Adrenal gland (tissue), 12 donors: Measurements from ENCODE around the gene AK4. TPM values are rescaled to one million over a fixed set of nuclear protein-coding genes. Genes with fewer than 3 reads are reported as not detected.

ENCODE experiments used
- DNase-seq, 7 donors: peaks; one replicate each; pipeline ENCODE4 v3.0.0-alpha.2; 2019 to 2020
- H3K27ac ChIP-seq, 5 donors: fragments of 200-600 bp; sonication (generic) in 4 of 5; 1 replicate in 3 of 5; 2 replicates in 2 of 5; pipeline versions ENCODE4 v1.5.1 to v1.8.0; 2016 to 2020; ENCODE audit warnings: mild to moderate bottlenecking in 1 of 5
- H3K27me3 ChIP-seq: fragments of 200-600 bp; 2 replicates; pipeline ENCODE4 v1.8.0; 2021
- H3K36me3 ChIP-seq, 2 donors: fragments of 200-600 bp; replicated peaks in 1 of 2; 1 replicate in 1 of 2; 2 replicates in 1 of 2; pipeline versions ENCODE4 v1.5.1 to v1.8.0; 2018 to 2022
- H3K4me1 ChIP-seq, 2 donors: fragments of 200-600 bp; replicated peaks in 1 of 2; 1 replicate in 1 of 2; 2 replicates in 1 of 2; pipeline versions ENCODE4 v1.5.1 to v1.8.0; 2018 to 2021
- H3K4me3 ChIP-seq, 4 donors: fragments of 200-600 bp; sonication (generic) in 3 of 4; one replicate each; pipeline ENCODE4 v1.5.1; 2016 to 2018
- H3K9me3 ChIP-seq, 3 donors: fragments of 200-600 bp; sonication (generic) in 1 of 3; replicated peaks in 1 of 3; 1 replicate in 2 of 3; 2 replicates in 1 of 3; pipeline versions ENCODE4 v1.5.1 to v1.8.0; 2016 to 2021
- POLR2A ChIP-seq, 2 donors: fragments of 450-650 bp; IDR thresholded peaks; one replicate each; pipeline ENCODE4 v1.6.1; 2017; ENCODE audit warnings: antibody characterized with exemption in 2 of 2, mild to moderate bottlenecking in 2 of 2, moderate library complexity in 1 of 2
- WGBS, 4 donors: extraction: QIAGEN DNeasy Blood & Tissue Kit in 2 of 4; methylation state at CpG; one replicate each; pipeline versions ENCODE4 v1.1.5 to v1.1.7; 2013 to 2017; 5-methylcytosine and 5-hydroxymethylcytosine counted together
- intact Hi-C, 2 donors: fragments of 100-400 bp; cut with DNase I; formaldehyde crosslinking; loops; one replicate each; pipeline versions ENCODE4 v1.14.1 to v1.15.0; 2022 to 2023
- polyA plus RNA-seq, 3 donors: library from polyadenylated mRNA; stranded (reverse); fragments of 200-250 nt in 2 of 3; fragments of 350-450 nt in 1 of 3; fragmentation: Illumina TruSeq in 1 of 3; extraction: RNeasy Lipid Tissue Mini Kit (QIAGEN cat#74804) in 1 of 3; gene quantifications; one replicate each; pipeline ENCODE4 v1.2.3, GENCODE V29; 2013 to 2014
- total RNA-seq, 9 donors: library from RNA; depleted of rRNA in 4 of 9; stranded (reverse); fragments of >200 nt in 4 of 9; fragments of 120-200 nt in 1 of 9; fragmentation: NEBNext Ultra II Directional in 1 of 9; extraction: Animal tissue kit (Norgen Biotek cat#: 25700) in 1 of 9; gene quantifications; one replicate each; pipeline versions ENCODE4 v1.1.0 to v1.2.4, GENCODE V29; 2013 to 2023
- TF ChIP-seq, protein P1 (sequence below), 6 experiments: fragments of 450-650 bp in 4 of 6; fragments of 200-600 bp in 2 of 6; sonication (generic) in 1 of 6; IDR thresholded peaks; 1 replicate in 5 of 6; 2 replicates in 1 of 6; pipeline versions ENCODE4 v1.5.1 to v1.8.0; 2016 to 2021; ENCODE audit warnings: antibody characterized with exemption in 6 of 6, mild to moderate bottlenecking in 2 of 6, moderate library complexity in 1 of 6
- donor health status: healthy with polysubstance abuse.
- donor health status: Bipolar disorder and iron deficiency.
- donor health status: DM: yes; HTN: yes; CAD: no.
- donor health status: DM: no; HTN: no; CAD: no.
- donor health status: DM: no; HTN: no; CAD: no.
- donor health status: DM: yes; HTN: yes; CAD: no.

The AK4 gene
- total and polyA plus RNA-seq, 12 donors: 0.67 to 12.4 (median 2.5) TPM

DNA sequence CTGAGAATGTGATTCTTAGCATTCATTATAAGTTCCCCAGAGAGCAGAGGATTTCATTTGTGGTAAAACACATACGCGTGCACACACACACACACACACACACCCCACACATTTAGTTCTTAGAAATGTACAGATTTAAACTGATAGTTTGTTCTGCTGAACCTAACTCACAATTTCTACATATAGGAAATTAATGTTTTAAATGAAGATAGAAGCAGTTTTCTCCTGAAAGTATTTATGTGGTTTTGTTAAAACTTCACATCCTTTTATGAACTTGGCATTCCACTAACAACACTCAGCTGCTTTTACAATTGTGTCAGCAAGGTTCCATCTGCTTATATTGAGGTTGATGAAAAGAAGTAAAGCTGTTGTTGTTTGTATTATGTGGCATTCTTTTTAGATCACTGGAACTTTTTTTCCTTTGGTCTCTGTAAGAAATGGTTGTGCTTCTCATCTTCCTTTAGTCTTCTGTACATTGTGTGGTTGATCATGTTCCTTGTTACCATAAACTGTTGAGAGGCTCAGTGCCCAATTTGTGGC, 41.6 kb downstream of the AK4 start:
- no peaks in the 10 kb centered on the region for H3K4me1 ChIP-seq
- H3K4me3 ChIP-seq: no peak overlapping the region
- no peak for TF ChIP-seq POLR2A (IDR thresholded peaks at IDR 0.05)
- TF ChIP-seq, protein P1, sequence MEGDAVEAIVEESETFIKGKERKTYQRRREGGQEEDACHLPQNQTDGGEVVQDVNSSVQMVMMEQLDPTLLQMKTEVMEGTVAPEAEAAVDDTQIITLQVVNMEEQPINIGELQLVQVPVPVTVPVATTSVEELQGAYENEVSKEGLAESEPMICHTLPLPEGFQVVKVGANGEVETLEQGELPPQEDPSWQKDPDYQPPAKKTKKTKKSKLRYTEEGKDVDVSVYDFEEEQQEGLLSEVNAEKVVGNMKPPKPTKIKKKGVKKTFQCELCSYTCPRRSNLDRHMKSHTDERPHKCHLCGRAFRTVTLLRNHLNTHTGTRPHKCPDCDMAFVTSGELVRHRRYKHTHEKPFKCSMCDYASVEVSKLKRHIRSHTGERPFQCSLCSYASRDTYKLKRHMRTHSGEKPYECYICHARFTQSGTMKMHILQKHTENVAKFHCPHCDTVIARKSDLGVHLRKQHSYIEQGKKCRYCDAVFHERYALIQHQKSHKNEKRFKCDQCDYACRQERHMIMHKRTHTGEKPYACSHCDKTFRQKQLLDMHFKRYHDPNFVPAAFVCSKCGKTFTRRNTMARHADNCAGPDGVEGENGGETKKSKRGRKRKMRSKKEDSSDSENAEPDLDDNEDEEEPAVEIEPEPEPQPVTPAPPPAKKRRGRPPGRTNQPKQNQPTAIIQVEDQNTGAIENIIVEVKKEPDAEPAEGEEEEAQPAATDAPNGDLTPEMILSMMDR (IDR thresholded peaks at IDR 0.05): no peak
- intact Hi-C loops: no loop called here
- 84 to 97% (median 90%) methylated on average over 2 of the region's 2 CpGs for WGBS, 4 donors
- no peak for DNase-seq
- no peaks in the 10 kb centered on the region for H3K36me3 ChIP-seq
- no peaks in the 10 kb centered on the region for H3K27me3 ChIP-seq
- H3K9me3 ChIP-seq: no peaks in the 10 kb centered on the region
- no peak overlapping the region for H3K27ac ChIP-seq

DNA sequence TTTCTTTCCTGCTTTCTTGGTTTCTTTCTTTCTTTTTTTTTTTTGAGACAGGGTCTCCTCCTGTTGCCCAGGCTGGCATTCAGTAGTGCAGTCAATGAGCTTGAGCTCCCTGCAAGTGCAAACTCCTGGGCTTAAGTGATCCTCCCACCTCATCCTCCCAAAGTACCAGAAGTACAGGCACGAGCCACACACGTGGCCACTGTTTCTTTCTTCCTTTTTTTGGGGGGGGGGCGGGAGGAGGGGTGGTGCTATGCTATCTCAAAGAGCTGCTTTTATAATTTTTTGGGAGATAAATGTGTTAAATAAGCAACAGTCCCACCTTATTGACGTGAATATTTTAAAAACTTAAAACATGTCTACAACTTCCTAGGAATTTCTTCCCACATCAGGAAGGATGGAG, 42.2 kb downstream of the AK4 start:
- TF ChIP-seq, protein P1 (IDR thresholded peaks at IDR 0.05): no peak
- TF ChIP-seq POLR2A (IDR thresholded peaks at IDR 0.05): no peak
- intact Hi-C loops: no loop called here
- WGBS, 4 donors: 64 to 73% (median 67%) methylated on average over 4 of the region's 4 CpGs
- no peak overlapping the region for H3K27ac ChIP-seq
- no peaks in the 10 kb centered on the region for H3K36me3 ChIP-seq
- no peaks in the 10 kb centered on the region for H3K4me1 ChIP-seq
- no peak overlapping the region for H3K4me3 ChIP-seq
- H3K27me3 ChIP-seq: no peaks in the 10 kb centered on the region
- H3K9me3 ChIP-seq: no peaks in the 10 kb centered on the region
- no peak for DNase-seq

DNA sequence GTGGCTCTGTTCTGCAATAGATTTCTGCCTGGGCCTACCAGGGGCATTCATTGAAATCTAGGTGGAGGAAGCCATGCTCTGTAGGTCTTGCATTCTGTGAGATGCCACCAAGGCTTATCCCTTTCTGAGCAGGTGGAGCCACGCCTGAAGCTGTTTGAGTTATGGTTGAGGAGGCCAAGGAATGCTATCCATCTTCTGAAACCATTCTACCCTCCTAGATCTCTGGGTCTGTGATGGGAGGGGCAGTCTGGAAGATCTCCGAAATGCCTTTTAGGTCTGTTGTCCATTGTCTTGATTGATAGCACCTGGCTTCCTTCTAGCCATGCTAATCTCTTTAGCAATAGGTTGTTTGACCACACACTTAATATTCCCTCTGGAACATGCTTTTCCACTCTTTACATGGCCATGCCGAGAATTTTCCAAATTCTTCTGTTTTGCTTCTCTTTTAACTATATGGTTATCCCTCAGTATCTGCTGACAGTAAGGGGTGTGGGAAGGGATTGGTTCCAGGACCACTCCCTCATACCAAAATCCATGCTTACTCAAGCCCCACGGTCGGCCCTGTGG, 45.2 kb downstream of the AK4 start:
- Histone ChIP-seq H3K9me3 (no peaks in the 10 kb centered on the region), H3K36me3 (no peaks in the 10 kb centered on the region), H3K27ac (no peak overlapping the region), H3K27me3 (no peaks in the 10 kb centered on the region), H3K4me1 (no peaks in the 10 kb centered on the region), H3K4me3 (no peak overlapping the region)
- DNase-seq: no peak
- WGBS, 4 donors: 91 to 100% (median 95%) methylated on average over 4 to 5 of the region's 5 CpGs
- intact Hi-C loops: no loop called here
- no peak for TF ChIP-seq POLR2A (IDR thresholded peaks at IDR 0.05)
- TF ChIP-seq, protein P1 (IDR thresholded peaks at IDR 0.05): no peak

DNA sequence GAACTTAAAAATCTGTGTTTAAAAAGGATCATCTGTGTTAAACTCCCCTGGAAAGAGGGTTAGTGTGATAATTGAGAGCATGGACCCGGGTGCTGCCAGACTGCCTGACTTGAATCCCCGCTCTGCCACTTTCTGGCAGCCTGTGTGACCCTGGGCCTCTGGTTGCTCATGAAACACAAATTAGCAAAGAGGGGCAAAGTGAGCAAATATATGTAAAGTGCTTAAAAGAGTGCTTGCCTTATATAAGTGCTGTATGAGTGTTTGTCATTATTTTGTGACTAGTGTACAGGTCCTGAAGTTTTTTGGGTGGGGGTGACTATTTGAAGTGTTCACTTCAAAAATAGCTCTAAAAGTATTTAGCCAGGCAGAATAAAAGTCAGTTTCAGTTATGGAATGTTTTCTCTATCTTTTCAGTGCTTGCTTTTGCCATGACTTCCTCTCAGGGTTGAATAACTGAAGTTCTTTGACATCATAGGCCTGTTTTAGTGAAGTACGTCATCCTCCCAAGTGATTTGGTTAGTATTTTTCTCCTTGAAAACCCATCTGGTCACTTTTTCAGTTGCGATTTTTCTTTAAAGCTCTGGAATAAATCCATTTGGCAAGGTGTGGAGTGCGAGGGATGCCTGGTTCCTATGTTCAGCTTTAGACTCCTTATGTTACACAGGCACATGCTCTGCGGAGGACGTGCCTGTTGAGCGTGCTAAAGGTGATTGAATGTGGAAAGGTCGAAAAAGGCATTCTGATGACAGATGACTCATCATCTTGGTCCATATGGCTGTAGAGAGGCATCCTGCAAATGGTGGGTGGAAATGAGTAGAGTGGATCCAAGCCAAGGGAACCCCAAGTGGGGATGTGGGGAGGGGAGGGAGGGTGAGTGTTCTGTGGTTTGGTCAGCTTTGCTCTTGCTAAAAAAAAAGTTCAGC, 47.8 kb downstream of the AK4 start:
- TF ChIP-seq, protein P1 (IDR thresholded peaks at IDR 0.05): no peak
- TF ChIP-seq POLR2A (IDR thresholded peaks at IDR 0.05): no peak
- no peaks in the 10 kb centered on the region for H3K36me3 ChIP-seq
- DNase-seq: no peak
- H3K9me3 ChIP-seq: no peaks in the 10 kb centered on the region
- H3K4me3 ChIP-seq: no peak overlapping the region
- intact Hi-C loops: no loop called here
- no peak overlapping the region for H3K27ac ChIP-seq
- WGBS, 4 donors: 84 to 92% (median 88%) methylated on average over 9 of the region's 9 CpGs
- no peaks in the 10 kb centered on the region for H3K27me3 ChIP-seq
- H3K4me1 ChIP-seq: no peaks in the 10 kb centered on the region
